HG02642 (cell line): ENCODE results near the gene POU6F2.
"Not testable (repeated sequence)": the region's sequence is repeated elsewhere in the genome, so short reads cannot be mapped to it uniquely, and the experiment has no call there.

Experiments
- ATAC-seq: cut with Tn5 transposase; IDR thresholded peaks from one replicate; pipeline ENCODE4 v1.9.1; 2021; ENCODE audit warnings: mild to moderate bottlenecking; ENCODE audit not compliant: unreplicated experiment, poor library complexity

POU6F2 gene

GRCh38 chr7:39331607-39332006 lies 353.9 kb downstream of the POU6F2 start:
- not testable (repeated sequence) for ATAC-seq

DNA sequence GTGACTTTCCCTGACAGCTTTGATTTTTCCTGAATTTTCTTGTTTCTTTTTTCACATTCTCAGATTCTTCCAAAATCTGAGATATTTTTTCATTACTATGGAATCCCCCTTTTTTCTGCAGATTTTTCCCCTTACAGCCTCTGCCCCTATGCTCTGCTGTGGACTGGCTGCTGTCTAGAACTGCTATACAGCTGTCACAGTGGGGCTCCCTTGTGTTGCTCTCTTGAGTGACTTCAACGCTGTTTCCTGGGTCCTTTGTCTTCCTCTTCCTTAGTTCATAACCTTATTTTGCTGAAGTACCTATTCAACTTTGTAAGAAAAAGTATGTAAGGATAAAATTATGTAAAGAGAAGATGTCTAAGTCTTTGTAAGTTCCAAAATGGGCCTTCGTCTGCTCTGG lies 354.4 kb downstream of the POU6F2 start:
- no peak for ATAC-seq

GRCh38 chr7:39333701-39334100 lies 356.0 kb downstream of the POU6F2 start:
- no peak for ATAC-seq

DNA sequence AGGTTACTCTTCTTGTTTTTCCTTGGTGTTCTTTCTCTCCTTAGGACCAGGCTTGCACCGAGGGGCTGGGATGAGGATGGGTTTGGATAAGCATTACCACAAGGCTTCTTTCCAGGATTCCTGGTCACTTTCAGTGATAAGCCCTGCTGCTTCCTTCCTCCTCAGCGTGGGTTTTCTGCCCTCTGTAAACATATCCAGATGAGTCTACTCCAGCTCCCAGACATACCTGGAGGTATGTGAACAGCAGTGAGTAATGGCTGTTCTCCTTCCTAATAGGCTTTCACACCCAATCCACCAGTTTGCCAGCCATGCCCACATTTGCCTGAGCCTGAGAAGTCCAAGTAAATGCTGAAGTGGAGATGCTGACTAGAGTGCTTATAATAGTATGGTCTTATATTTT lies 358.7 kb downstream of the POU6F2 start:
- no peak for ATAC-seq

- ATAC-seq: no peak
Observed at GRCh38 chr7:39338716-39339115, 361.0 kb downstream of the POU6F2 start.

DNA sequence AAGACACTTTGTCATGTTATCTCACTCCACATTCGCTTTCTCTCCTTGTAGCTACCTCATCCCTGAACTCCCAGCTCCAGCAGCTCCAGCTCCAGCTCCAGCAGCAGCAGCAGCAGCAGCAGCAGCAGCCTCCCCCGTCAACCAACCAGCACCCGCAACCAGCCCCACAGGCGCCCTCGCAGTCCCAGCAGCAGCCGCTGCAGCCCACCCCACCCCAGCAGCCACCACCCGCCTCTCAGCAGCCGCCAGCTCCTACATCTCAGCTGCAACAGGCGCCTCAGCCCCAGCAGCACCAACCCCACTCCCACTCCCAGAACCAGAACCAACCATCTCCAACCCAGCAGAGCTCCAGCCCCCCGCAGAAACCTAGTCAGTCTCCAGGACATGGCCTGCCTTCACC lies 361.9 kb downstream of the POU6F2 start:
- ATAC-seq: no peak

DNA sequence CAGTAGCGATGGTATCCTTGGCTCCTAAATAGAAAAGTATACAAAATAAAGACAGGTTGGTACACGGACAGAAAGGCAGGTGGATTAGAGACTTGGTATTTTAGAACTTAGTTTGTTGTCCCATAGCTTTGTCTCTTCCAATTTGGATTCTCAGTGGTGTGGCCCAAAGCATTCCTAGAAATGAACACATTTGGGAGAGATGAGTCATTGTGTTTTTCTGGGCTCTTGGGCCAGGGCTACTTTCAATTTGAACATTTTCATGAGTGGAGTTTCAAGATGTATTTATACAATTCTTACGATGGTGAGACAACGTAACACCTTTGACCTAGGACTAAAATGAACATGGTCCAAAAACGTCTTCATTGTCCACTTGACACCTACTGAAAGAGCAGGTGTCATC lies 363.4 kb downstream of the POU6F2 start:
- ATAC-seq: no peak

GRCh38 chr7:39342763-39343162 lies 365.1 kb downstream of the POU6F2 start:
- no peak for ATAC-seq

DNA sequence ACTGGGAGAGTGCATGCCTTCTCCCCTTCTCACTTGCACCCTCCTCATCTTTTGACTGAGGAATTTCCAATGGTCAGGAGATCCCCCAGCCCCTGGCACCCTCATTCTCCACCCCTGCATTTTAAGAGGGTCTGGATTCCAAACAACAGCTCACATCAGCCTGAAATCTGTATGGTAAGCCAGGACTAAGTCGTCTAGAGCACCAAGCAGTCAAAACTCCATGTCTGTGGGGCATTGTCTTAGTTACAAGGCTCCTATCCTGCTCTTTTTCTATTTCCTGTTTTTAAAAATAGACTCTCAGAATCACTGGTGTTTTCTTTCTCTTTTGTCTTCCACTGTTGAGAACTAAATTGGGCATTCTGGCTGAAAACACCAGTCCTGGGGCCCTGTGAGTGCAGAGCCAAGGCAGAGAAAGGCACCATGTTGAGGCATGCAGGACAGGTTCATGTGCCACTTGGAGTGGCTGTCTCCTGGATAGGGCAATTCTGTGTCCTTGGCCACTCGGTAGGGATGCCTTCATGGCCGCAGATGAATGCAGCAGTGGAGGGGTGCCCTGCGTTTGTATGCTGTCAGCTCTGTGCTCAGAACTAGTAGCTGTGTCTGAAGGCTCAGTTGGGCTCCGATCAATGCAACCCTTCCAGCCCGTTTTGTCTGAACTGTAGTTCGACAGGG lies 371.9 kb downstream of the POU6F2 start:
- no peak for ATAC-seq

DNA sequence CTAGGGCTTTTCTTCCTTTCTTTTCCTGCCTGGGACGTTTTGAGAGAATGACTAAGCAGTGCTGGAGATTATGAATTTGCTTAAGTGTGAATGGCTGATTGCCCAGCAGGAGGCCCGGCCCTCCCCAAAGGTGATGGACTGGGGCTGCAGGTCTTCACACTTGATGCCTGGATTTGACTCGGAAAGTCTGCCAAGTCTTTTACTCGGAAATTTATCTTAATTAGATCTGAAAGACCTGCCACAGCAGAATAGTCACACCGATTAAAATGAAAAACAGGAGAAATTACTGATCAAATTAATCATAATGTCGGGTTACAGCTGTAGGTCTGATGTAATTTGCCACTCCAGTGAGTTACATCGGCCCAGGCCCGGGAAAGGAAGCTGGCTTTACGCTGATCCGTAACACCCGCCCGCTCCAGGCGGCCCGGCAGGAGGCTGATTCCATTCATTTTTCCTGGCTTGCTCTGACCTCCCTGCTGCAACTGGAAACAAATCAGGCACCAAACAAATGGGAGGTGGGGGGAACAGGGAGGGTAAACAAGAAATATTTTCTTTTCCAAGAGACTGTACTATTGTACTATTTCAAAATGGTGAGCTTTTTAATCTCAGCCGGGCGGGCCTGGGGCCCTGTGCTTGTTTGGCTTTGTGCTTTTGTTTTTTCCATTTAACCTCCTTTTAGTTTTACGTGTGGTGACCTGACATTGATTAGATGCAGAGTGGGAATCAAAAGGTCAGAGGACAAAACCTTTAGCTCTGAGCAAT lies 376.1 kb downstream of the POU6F2 start:
- ATAC-seq: no peak

GRCh38 chr7:39355664-39356063 lies 378.0 kb downstream of the POU6F2 start:
- ATAC-seq: no peak

DNA sequence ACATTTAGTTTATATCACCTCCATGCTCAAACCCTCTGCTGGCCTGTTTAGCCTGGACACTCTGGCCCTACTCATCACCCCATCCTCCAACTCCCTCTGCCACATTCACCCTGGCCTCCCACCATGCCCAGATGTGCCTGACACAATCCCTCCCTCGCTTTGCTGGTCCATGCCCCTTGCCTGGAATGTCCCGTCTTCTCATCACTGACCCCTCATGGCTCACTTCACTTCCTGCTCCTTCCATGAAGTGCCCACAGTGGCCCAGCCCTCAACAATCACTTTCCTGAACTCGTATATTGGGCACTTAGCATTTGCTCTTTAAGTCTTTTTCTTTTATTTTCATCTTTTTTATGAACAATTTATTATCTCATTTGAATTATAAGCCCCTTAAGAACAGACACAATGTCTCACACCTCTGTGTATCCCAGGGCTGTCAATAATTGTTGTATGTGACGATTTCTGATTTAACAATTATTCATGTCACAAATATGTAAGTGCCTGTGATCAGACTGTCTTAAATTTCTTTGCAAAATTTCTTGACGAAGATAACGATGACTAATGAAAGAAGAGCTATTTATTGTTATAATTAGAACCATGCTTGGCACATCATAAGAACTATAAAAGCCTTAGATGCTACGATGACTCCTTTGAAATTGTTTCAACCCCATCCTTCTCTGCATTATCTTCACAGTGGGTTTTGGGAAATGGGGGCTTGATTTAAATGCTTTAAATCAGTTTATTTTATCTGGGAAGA lies 378.6 kb downstream of the POU6F2 start:
- ATAC-seq: no peak

DNA sequence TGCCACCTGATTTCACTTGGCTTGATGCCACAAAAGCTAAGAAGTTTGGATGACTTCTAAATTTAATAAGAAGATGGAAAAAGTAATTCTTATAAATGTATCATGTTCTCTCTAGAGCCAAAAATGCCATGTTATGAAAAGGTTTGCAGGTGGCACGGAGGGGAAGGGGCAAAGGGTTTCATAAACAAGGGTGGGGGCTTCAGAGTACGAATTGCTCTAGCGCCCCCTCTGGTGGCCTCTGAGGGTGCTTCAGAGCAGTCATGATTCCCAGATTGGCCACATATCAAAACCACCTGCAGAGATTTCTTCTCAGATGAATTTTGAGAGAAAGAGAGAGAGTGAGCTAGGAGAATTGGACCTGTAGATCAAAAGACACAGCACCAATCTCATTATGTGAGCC lies 379.9 kb downstream of the POU6F2 start:
- ATAC-seq: no peak

- ATAC-seq: no peak
Observed at GRCh38 chr7:39360038-39360437, 382.3 kb downstream of the POU6F2 start.

DNA sequence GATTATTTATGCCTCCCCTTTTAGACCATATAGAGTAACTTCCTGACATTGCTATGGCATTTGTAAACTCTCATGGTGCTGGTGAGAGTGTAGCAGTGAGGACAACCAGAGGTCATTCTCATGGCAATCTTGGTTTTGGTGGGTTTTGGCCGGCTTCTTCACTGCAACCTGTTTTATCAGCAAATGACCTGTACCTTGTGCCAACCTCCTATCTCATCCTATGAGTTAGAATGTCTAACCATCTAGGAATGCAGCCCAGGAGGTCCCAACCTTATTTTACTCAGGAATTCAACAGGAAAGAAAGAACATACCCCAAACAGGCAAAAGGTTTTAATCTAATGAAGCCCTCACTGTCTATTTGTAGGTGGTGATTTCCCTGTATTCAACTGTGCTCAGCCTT lies 383.1 kb downstream of the POU6F2 start:
- ATAC-seq: no peak

- no peak for ATAC-seq
Observed at GRCh38 chr7:39365751-39366295, 388.1 kb downstream of the POU6F2 start.

DNA sequence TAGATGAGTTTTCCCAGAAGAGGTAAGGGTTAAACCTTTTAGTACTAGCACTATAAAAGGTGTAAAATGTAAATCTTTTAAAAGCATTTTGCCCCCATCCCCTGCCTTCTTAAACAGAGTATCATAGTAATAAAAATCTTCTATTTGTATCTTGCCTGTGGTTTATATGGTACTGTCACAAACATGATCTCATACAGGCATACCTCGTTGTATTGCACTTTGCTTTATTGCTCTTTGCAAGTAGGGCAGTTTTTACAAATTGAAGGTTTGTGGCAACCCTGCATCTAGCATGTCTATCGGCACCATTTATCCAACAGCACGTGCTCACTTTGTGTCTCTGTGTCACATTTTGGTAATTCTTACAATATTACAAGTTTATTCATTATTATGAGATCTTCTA lies 389.7 kb downstream of the POU6F2 start:
- ATAC-seq: no peak

DNA sequence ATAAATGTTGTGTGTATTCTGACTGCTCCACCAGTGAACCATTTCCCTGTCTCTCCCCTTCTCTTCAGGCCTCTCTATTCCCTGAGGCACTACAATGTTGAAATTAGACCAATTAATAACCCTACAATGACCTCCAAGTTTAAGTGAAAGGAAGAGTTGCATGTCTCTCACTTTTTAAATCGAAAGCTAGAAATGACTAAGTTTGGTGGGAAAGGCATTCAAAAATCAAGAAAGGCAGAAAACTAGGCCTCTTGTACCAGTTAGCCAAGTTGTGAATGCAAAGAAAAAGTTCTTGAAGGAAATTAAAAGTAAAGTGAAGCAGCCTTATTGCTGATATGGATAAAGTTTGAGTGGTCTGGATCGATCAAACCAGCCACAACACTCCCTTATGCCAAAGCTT lies 390.2 kb downstream of the POU6F2 start:
- no peak for ATAC-seq

GRCh38 chr7:39372383-39372782 lies 394.7 kb downstream of the POU6F2 start:
- no peak for ATAC-seq

GRCh38 chr7:39374436-39375040 lies 396.8 kb downstream of the POU6F2 start:
- no peak for ATAC-seq
